Heart left ventricle (tissue), 13 donors: ENCODE results near the gene PRKN.

Experiments used
- POLR2A ChIP-seq, 2 donors: fragments of 450-650 bp; IDR thresholded peaks; one replicate each; pipeline ENCODE4 v1.6.1; 2017; ENCODE audit warnings: antibody characterized with exemption in 2 of 2, mild to moderate bottlenecking in 2 of 2, moderate library complexity in 2 of 2
- TF ChIP-seq, protein P1 (sequence below), 12 donors: fragments of 200-600 bp; sonication (generic) in 4 of 12; IDR thresholded peaks; one replicate each; pipeline versions ENCODE4 v1.5.0 to v1.8.0; 2018 to 2022; ENCODE audit warnings: antibody characterized with exemption in 12 of 12, mild to moderate bottlenecking in 5 of 12
- donor health status: ischemic (EF 13 %, LVEDD 7.1; RV severe dilation, severe dysfunction).
- donor health status: DM: no; HTN: yes; CAD: no.
- donor health status: DM: no; HTN: no; CAD: no.
- donor health status: ischemic (EF 25% LVEDD 6.9; RV normal size, moderate dysfunction).
- donor health status: ischemic (EF 25% LVEDD 5.7; RV mildly dilated, moderate dysfunction).
- donor health status: ischemic (EF 35%, LVEDD 5.7; RV mildly dilated, moderate dysfunction).
- donor health status: nonischemic (EF 11% LVEDD 7.7; RV severe dilation, severe dysfunction).
- donor health status: DM: yes; HTN: yes; CAD: no.
- donor health status: PGD.
- donor health status: ischemic (EF 29% LVEDD 5.4; RV normal size, mild dysfunction).
- donor health status: nonischemic (EF 23%, LVEDD 6.1; RV moderate dilation, normal function).

DNA sequence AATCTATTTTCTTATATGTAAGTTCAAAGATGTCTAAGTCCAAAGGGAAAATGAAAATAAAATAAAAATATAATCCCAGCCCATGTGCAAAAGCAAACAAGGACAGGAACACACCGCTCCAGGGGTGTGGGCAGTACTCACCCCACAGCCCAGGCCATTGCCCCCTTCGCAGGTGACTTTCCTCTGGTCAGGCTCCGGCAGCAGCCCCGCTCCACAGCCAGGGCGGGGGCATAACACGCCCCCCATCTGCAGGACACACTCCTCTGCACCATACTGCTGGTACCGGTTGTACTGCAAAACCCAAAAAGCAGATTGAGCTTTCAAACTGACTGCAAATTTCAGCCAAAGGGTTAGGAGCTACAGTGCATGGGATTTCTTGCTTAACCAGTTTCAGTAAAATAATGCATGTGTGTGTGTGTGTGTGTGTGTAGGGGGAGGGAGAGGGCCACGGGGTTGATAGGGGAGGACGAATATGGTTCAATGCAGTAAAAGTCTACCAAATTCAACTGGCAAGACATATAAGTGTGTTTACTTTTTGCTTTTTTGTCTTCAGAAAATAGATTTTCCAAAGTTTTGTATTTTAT, 1178.8 kb downstream of the PRKN start:
- TF ChIP-seq, protein P1, sequence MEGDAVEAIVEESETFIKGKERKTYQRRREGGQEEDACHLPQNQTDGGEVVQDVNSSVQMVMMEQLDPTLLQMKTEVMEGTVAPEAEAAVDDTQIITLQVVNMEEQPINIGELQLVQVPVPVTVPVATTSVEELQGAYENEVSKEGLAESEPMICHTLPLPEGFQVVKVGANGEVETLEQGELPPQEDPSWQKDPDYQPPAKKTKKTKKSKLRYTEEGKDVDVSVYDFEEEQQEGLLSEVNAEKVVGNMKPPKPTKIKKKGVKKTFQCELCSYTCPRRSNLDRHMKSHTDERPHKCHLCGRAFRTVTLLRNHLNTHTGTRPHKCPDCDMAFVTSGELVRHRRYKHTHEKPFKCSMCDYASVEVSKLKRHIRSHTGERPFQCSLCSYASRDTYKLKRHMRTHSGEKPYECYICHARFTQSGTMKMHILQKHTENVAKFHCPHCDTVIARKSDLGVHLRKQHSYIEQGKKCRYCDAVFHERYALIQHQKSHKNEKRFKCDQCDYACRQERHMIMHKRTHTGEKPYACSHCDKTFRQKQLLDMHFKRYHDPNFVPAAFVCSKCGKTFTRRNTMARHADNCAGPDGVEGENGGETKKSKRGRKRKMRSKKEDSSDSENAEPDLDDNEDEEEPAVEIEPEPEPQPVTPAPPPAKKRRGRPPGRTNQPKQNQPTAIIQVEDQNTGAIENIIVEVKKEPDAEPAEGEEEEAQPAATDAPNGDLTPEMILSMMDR (IDR thresholded peaks at IDR 0.05), result no peak
- no peak for TF ChIP-seq POLR2A (IDR thresholded peaks at IDR 0.05)
